ENCODE data around the gene ADGB.
"Not testable (repeated sequence)": the region's sequence is repeated elsewhere in the genome, so short reads cannot be mapped to it uniquely, and the experiment has no call there.

ADGB gene

DNA sequence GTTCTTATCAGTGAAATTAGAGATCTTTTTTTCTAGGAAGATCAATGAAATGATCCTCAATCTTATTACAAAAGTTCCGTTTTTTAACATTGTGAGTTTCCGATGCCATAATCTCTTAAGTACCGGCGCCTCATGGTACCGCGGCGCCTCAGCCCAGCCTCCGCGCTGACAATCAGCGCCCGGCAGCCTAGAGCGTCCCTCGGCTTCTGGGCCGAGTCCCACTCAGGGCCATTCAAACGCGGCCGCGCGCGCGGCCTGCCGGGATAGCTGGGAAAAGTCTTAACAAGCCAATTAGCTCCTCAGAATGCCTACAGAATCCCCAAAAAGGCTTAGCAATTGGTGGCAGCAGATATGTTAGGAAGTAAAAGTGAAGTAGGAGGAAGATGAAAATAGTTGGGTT lies 204.8 kb downstream of the ADGB start:
- H3K27me3 ChIP-seq (replicated peaks; ENCODE audit: control insufficient read depth, insufficient read depth, low read length) = no peaks in the 10 kb centered on the region
- H3K4me3 ChIP-seq (replicated peaks; ENCODE audit: low read depth, low read length) = no peak overlapping the region
- DNase-seq (ENCODE audit: extremely low read depth, insufficient read length) = no peak
- TF ChIP-seq CTCF (IDR thresholded peaks at IDR 0.05; ENCODE audit: insufficient read depth, low read length, poor library complexity, severe bottlenecking) = no peak
- H3K36me3 ChIP-seq (ENCODE audit: control insufficient read depth, insufficient read depth, low read length) = no peaks in the 10 kb centered on the region

DNA sequence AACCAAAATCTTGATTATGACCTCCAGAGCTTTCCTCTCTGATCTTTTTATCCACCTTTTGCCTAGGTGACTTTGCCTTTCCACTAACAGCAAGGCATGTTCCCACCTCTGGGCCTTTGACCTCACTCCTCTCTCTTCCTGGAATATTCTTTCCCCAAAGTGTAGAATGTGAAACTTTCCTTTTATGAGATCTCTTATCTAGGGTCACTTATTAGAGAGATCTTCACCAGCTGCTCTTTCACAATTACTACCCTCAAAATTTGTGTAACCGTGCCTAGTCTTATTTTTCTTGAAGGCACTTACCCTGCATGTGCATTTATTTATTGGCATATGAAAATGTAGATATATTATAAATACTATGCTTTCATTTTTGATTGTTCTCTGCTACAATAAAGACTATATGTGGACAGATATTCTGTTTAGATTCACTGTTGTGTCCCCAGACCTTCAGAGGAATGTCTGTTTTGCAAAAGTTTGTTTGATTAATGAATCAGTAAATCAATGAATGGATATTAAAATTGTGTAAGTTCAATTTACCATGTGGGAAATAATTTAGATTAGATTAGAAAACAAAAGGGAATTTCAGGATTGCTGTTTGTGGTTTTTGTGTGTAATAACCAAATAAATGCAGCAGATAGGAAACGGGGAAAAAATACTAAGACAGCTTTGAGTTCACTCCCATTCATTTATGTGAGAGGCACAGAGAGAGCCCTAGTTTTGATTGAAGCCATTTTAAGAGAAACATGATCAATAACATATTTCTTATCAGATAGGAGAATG lies 207.0 kb downstream of the ADGB start:
- H3K36me3 ChIP-seq (ENCODE audit: control insufficient read depth, insufficient read depth, low read length) = no peaks in the 10 kb centered on the region
- H3K4me3 ChIP-seq (replicated peaks; ENCODE audit: low read depth, low read length) = no peak overlapping the region
- H3K27me3 ChIP-seq (replicated peaks; ENCODE audit: control insufficient read depth, insufficient read depth, low read length) = no peaks in the 10 kb centered on the region
- DNase-seq (ENCODE audit: extremely low read depth, insufficient read length) = no peak
- no peak for TF ChIP-seq CTCF (IDR thresholded peaks at IDR 0.05; ENCODE audit: insufficient read depth, low read length, poor library complexity, severe bottlenecking)

DNA sequence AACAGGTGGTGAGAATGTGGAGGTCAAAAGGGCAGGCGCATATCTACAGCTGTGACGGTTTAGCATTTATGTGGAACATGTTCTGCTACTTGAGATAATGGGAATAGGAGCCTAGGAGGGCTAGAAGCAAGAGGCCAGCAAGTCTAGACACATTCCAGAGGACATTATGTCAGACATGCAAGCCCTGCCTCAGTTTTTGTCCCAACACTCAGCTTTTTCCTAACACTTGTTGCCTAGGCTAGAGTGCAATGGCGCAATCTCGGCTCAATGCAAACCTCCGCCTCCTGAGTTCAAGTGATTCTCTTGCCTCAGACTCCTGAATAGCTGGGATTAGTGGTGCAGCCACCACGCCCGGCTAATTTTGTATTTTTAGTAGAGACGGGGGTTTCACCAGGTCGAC lies 210.2 kb downstream of the ADGB start:
- not testable (repeated sequence) for H3K36me3 ChIP-seq (ENCODE audit: control insufficient read depth, insufficient read depth, low read length); H3K27me3 ChIP-seq (replicated peaks; ENCODE audit: control insufficient read depth, insufficient read depth, low read length); DNase-seq (ENCODE audit: extremely low read depth, insufficient read length); H3K4me3 ChIP-seq (replicated peaks; ENCODE audit: low read depth, low read length)

DNA sequence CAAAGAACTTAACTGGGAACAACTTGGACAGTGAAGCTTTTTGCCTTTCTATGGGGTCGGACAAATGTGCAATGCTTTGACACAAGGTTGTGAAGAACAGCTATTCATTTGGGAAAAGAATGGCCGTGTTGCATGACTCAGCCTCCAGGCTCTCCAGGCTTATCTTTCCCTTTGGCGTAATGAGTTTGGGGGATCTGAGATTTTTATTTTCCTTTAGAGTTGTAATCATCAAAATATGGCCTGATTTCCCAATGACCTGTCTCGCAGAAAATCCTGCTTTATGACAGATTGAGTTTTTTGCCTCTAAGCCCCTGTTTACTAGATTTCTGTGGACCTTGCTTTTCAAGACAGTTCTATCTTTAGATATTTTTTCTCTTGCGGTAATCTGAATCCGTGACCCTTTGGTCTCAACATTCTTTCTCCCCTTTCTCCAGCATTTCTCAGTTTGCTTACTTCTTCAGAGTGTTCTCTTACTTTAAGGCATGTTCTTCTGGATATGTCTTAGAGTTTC lies 214.1 kb downstream of the ADGB start:
- not testable (repeated sequence) for DNase-seq (ENCODE audit: extremely low read depth, insufficient read length); H3K4me3 ChIP-seq (replicated peaks; ENCODE audit: low read depth, low read length); H3K27me3 ChIP-seq (replicated peaks; ENCODE audit: control insufficient read depth, insufficient read depth, low read length); H3K36me3 ChIP-seq (ENCODE audit: control insufficient read depth, insufficient read depth, low read length)

- no peak for TF ChIP-seq CTCF (IDR thresholded peaks at IDR 0.05; ENCODE audit: insufficient read depth, low read length, poor library complexity, severe bottlenecking)
- no peaks in the 10 kb centered on the region for H3K27me3 ChIP-seq (replicated peaks; ENCODE audit: control insufficient read depth, insufficient read depth, low read length)
- no peak for DNase-seq (ENCODE audit: extremely low read depth, insufficient read length)
- H3K36me3 ChIP-seq (ENCODE audit: control insufficient read depth, insufficient read depth, low read length) = no peaks in the 10 kb centered on the region
- H3K4me3 ChIP-seq (replicated peaks; ENCODE audit: low read depth, low read length) = no peak overlapping the region
Observed at GRCh38 chr6:146813554-146813953, 214.8 kb downstream of the ADGB start.

DNA sequence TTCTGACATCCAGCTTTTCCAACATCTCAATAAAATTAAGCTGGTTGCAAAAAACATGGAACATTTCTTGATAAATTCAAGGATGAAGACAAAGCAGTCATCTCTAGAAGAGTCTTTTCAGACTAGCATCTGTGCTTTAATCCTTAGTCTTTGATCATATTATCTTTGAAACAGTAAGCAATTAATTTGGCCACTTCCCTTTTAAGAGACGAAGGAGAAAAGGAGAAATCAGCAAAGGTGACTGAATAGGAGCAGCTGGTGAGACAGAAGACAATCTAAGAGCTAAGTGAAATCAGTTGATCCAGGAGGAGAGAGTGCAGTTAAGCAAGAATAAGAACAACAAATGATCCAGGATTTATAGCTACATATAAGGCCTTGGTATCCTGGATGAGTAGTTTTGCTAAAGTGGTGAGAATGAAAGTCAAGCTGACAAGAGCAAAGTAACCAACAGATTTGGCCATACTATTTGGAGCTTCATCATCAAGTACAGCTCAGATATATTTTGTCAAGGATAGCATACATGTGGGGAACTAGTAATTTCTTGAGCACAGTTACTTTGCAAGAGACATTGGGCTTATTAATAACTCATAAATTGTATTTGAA lies 215.5 kb downstream of the ADGB start:
- no peaks in the 10 kb centered on the region for H3K36me3 ChIP-seq (ENCODE audit: control insufficient read depth, insufficient read depth, low read length)
- DNase-seq (ENCODE audit: extremely low read depth, insufficient read length) = no peak
- H3K4me3 ChIP-seq (replicated peaks; ENCODE audit: low read depth, low read length) = no peak overlapping the region
- no peaks in the 10 kb centered on the region for H3K27me3 ChIP-seq (replicated peaks; ENCODE audit: control insufficient read depth, insufficient read depth, low read length)
- TF ChIP-seq CTCF (IDR thresholded peaks at IDR 0.05; ENCODE audit: insufficient read depth, low read length, poor library complexity, severe bottlenecking) = no peak

DNA sequence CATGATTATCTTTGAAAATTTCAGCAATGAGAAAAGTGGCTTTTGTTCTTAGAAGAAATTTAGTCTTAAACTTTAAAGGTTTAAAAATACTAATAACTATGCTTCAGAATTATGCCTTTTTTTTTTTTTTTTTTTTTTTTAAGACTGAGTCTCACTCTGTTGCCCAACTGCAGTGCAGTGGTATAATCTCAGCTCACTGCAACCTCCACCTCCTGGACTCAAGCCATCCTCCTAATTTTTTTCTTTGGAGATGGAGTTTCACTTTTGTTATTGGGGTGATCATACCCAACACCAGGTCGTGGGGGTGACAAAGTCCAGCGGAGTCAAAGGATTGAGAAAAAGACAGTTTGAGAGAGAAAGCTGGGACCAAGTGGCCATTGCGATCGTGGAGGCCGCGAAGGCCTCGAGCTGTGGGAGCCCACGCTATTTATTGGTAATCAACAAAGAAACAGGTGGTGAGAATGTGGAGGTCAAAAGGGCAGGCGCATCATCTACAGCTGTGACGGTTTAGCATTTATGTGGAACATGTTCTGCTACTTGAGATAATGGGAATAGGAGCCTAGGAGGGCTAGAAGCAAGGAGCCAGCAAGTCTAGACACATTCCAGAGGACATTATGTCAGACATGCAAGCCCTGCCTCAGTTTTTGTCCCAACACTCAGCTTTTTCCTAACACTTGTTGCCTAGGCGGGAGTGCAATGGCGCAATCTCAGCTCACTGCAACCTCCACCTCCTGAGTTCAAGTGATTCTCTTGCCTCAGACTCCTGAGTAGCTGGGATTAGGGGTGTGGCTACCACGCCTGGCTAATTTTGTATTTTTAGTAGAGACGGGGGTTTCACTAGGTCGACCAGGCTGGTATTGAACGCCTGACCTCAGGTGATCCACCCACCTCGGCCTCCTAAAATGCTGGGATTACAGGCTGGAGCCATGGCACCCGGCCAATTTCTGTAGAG lies 217.0 kb downstream of the ADGB start:
- H3K4me3 ChIP-seq (replicated peaks; ENCODE audit: low read depth, low read length); H3K36me3 ChIP-seq (ENCODE audit: control insufficient read depth, insufficient read depth, low read length); DNase-seq (ENCODE audit: extremely low read depth, insufficient read length); H3K27me3 ChIP-seq (replicated peaks; ENCODE audit: control insufficient read depth, insufficient read depth, low read length): not testable (repeated sequence)

Measured in GM06990 (cell line).